Measurements from ENCODE around the gene KLRF2.

Gene KLRF2

GRCh38 chr12:9868311-9868801, 12.9 kb upstream of the KLRF2 start:
- no peaks in the 10 kb centered on the region for H3K9me2 ChIP-seq (replicated peaks; ENCODE audit: insufficient read depth, low read length)
- H4K20me1 ChIP-seq (ENCODE audit: low read depth, low read length), result no peaks in the 10 kb centered on the region
- H3K27me3 ChIP-seq (ENCODE audit: low read length), result no peaks in the 10 kb centered on the region
- no peak for TF ChIP-seq EZH2phosphoT487 (conservative IDR thresholded peaks at IDR 0.05; ENCODE audit: low read length)
- TF ChIP-seq CTCF (IDR thresholded peaks at IDR 0.05; ENCODE audit: insufficient read depth, low read length, poor library complexity, severe bottlenecking), result no peak
- no peaks in the 10 kb centered on the region for H3K36me3 ChIP-seq (ENCODE audit: low read length)
- no peaks in the 10 kb centered on the region for H3F3A ChIP-seq (ENCODE audit: insufficient read depth)
- no peak overlapping the region for H3K27ac ChIP-seq (ENCODE audit: low read depth, low read length)
- no peak overlapping the region for H3K4me3 ChIP-seq (ENCODE audit: insufficient read depth, low read length, poor library complexity, severe bottlenecking)
- H3K79me2 ChIP-seq (ENCODE audit: insufficient read depth, low read length), result no peaks in the 10 kb centered on the region
- H3K4me2 ChIP-seq (ENCODE audit: low read depth, low read length, poor library complexity, severe bottlenecking), result no peak overlapping the region
- H2AFZ ChIP-seq (ENCODE audit: low read depth, low read length, severe bottlenecking), result no peak overlapping the region
- H3K9ac ChIP-seq (ENCODE audit: low read length), result no peak overlapping the region
- H3K9me3 ChIP-seq (ENCODE audit: insufficient read depth, low read length), result no peaks in the 10 kb centered on the region

GRCh38 chr12:9868951-9869306, 12.4 kb upstream of the KLRF2 start:
- peak overlapping the region; percentile 93 for H2AFZ ChIP-seq (ENCODE audit: low read depth, low read length, severe bottlenecking)
- H3K27me3 ChIP-seq (ENCODE audit: low read length), result no peaks in the 10 kb centered on the region
- H3K4me2 ChIP-seq (ENCODE audit: low read depth, low read length, poor library complexity, severe bottlenecking), result peak overlapping the region; percentile 70
- TF ChIP-seq CTCF (IDR thresholded peaks at IDR 0.05; ENCODE audit: insufficient read depth, low read length, poor library complexity, severe bottlenecking), result no peak
- TF ChIP-seq EZH2phosphoT487 (conservative IDR thresholded peaks at IDR 0.05; ENCODE audit: low read length), result no peak
- peak overlapping the region; percentile 44; the same call in 1 of the 2 replicates for H3K9ac ChIP-seq (ENCODE audit: low read length)
- H3K79me2 ChIP-seq (ENCODE audit: insufficient read depth, low read length), result no peaks in the 10 kb centered on the region
- no peaks in the 10 kb centered on the region for H3F3A ChIP-seq (ENCODE audit: insufficient read depth)
- H3K4me3 ChIP-seq (ENCODE audit: insufficient read depth, low read length, poor library complexity, severe bottlenecking), result peak overlapping the region; percentile 47
- H3K9me2 ChIP-seq (replicated peaks; ENCODE audit: insufficient read depth, low read length), result no peaks in the 10 kb centered on the region
- no peaks in the 10 kb centered on the region for H3K36me3 ChIP-seq (ENCODE audit: low read length)
- no peak overlapping the region for H3K27ac ChIP-seq (ENCODE audit: low read depth, low read length)
- no peaks in the 10 kb centered on the region for H3K9me3 ChIP-seq (ENCODE audit: insufficient read depth, low read length)
- no peaks in the 10 kb centered on the region for H4K20me1 ChIP-seq (ENCODE audit: low read depth, low read length)

DNA sequence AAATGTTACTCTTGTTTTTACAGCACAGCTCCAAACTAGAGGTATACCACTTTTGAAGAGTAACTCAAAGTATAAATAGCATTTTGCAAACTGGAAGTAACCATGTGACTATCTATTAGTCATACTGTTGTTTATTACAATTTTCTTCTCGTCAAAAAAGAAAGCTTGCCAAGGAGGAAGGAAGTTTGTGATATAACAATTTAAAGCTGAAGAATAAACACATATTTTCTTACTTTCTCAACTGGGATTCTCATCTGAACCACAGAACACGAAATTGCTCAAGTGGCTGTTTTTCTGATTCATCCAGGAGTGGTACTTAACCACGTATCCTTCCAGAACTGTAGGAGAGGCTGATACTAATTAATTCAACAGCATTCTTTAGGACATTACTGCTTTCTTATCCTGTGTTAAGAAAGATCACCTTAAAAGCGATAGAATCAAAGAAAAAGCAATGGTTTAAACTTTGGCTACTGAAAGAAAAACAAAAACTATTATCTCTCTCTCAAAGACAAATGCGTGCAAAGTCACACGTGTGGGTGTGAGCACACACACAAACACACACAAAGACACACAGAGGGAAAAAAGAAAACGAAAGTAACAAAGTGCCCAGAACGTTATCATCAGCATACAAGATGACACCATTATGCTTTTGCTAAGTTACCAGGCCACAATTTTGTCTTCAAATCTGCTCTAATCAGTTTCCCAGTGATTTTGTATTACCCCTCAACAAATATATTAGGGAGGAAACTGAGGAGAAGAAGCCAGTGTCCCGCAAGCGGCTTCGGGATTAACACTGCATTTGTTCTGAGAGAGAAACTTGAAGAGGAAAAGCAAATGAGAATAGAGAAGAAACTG, 11.8 kb upstream of the KLRF2 start, which contains the start of gene CLEC2B:
CLEC2B (minus strand) TSS at position 48 of the 855 bp plus-strand sequence.
- Histone ChIP-seq H2AFZ (ENCODE audit: low read depth, low read length, severe bottlenecking) (peak within 1 kb of the TSS; percentile 93), H3F3A (ENCODE audit: insufficient read depth) (no peaks in the 10 kb centered on the region), H3K36me3 (ENCODE audit: low read length) (no peaks in the 10 kb centered on the region), H3K9me2 (replicated peaks; ENCODE audit: insufficient read depth, low read length) (no peaks in the 10 kb centered on the region), H3K9me3 (ENCODE audit: insufficient read depth, low read length) (no peaks in the 10 kb centered on the region), H3K9ac (ENCODE audit: low read length) (peak within 1 kb of the TSS; percentile 44), H3K4me3 (ENCODE audit: insufficient read depth, low read length, poor library complexity, severe bottlenecking) (peak within 1 kb of the TSS; percentile 47), H3K27ac (ENCODE audit: low read depth, low read length) (no peak within 1 kb of the TSS), H4K20me1 (ENCODE audit: low read depth, low read length) (no peaks in the 10 kb centered on the region), H3K4me2 (ENCODE audit: low read depth, low read length, poor library complexity, severe bottlenecking) (peak within 1 kb of the TSS; percentile 70), H3K27me3 (ENCODE audit: low read length) (no peaks in the 10 kb centered on the region), H3K79me2 (ENCODE audit: insufficient read depth, low read length) (no peaks in the 10 kb centered on the region)
- TF ChIP-seq EZH2phosphoT487 (conservative IDR thresholded peaks at IDR 0.05; ENCODE audit: low read length), result no peak
- no peak for TF ChIP-seq CTCF (IDR thresholded peaks at IDR 0.05; ENCODE audit: insufficient read depth, low read length, poor library complexity, severe bottlenecking)
